SK-N-MC (cell line): ENCODE results near the gene C4orf50.

ENCODE experiments used
- EZH2 ChIP-seq: fragments of 200-600 bp; sonication (generic); IDR thresholded peaks from one replicate; pipeline ENCODE4 v1.6.1; 2017; ENCODE audit warnings: antibody characterized with exemption
- FOXP2 ChIP-seq: optimal IDR thresholded peaks from 2 replicates; pipeline ENCODE3; 2011; ENCODE audit warnings: mild to moderate bottlenecking, moderate library complexity; ENCODE audit not compliant: insufficient read depth; ENCODE audit errors: extremely low read length, control extremely low read depth
- POLR2AphosphoS5 ChIP-seq: IDR thresholded peaks from 2 replicates; pipeline ENCODE4 v1.6.1; 2012; ENCODE audit warnings: mild to moderate bottlenecking, low read depth, low read length, borderline replicate concordance

- TF ChIP-seq EZH2, result no peak
- no peak for TF ChIP-seq POLR2AphosphoS5
- TF ChIP-seq FOXP2, result no peak
Measured at GRCh38 chr4:5965225-5965624, 53.0 kb downstream of the C4orf50 start.
